GM12892 (cell line): ENCODE results near the gene CLDN34.

Experiments used
- POLR2A ChIP-seq: IDR thresholded peaks from 2 replicates; pipeline ENCODE4 v1.6.1; 2011; ENCODE audit warnings: low read depth, low read length, control low read depth
- POLR2AphosphoS5 ChIP-seq: IDR thresholded peaks from 2 replicates; pipeline ENCODE4 v1.6.1; 2011; ENCODE audit warnings: low read depth, low read length, control low read depth

- TF ChIP-seq POLR2A (no peak), POLR2AphosphoS5 (no peak)
Measured at GRCh38 chrX:9980401-9980800, 13.2 kb downstream of the CLDN34 start.
